GM10266 (cell line): ENCODE measurements around the gene CCDC183.

Experiments used
- DNase-seq: peaks from one replicate; pipeline ENCODE4 v3.0.0; 2012; ENCODE audit errors: extremely low spot score
- TF ChIP-seq, protein P1 (sequence below): IDR thresholded peaks from 2 replicates; pipeline ENCODE4 v1.5.1; 2012; ENCODE audit warnings: mild to moderate bottlenecking, low read depth; ENCODE audit not compliant: control insufficient read depth, insufficient read depth; ENCODE audit errors: missing control alignments

CCDC183 gene

GRCh38 chr9:136826703-136827582, 30.8 kb downstream of the CCDC183 start:
- TF ChIP-seq, protein P1, sequence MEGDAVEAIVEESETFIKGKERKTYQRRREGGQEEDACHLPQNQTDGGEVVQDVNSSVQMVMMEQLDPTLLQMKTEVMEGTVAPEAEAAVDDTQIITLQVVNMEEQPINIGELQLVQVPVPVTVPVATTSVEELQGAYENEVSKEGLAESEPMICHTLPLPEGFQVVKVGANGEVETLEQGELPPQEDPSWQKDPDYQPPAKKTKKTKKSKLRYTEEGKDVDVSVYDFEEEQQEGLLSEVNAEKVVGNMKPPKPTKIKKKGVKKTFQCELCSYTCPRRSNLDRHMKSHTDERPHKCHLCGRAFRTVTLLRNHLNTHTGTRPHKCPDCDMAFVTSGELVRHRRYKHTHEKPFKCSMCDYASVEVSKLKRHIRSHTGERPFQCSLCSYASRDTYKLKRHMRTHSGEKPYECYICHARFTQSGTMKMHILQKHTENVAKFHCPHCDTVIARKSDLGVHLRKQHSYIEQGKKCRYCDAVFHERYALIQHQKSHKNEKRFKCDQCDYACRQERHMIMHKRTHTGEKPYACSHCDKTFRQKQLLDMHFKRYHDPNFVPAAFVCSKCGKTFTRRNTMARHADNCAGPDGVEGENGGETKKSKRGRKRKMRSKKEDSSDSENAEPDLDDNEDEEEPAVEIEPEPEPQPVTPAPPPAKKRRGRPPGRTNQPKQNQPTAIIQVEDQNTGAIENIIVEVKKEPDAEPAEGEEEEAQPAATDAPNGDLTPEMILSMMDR = no peak
- DNase-seq = no peak

DNA sequence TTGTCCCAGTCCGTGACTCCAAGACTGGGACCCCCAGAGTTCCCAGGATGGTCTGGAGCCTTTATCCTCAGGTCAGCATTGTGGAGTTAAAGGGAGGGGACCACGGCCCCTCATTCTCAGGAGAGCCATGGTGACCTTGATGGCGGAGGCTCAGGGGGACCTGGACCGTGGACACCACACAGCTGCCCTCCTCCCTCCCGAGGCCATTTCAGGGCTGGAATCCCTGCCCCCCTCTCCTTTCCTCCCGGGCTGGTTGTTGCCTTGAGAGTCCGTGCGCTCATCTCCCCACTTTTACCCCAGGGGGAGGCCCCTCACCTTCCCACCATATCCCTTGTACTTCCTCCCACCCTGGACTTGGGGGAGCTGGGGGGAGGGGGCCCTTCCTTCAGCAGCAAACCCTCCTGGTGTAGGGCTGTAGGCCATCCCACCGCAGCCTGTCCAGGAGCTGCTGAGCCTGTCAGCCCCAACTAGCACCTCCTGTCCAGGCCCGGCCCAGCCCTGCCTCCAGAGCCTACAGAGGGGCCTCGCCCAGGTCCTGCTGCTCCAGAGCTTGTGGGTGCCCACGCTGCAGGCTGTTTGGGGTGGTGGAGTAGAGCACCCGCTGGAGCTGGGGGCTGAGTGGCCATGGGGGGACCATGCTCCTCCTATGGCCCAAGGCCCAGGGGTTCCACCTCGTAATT, 31.8 kb downstream of the CCDC183 start:
- no peak for DNase-seq
- TF ChIP-seq, protein P1 = no peak

DNA sequence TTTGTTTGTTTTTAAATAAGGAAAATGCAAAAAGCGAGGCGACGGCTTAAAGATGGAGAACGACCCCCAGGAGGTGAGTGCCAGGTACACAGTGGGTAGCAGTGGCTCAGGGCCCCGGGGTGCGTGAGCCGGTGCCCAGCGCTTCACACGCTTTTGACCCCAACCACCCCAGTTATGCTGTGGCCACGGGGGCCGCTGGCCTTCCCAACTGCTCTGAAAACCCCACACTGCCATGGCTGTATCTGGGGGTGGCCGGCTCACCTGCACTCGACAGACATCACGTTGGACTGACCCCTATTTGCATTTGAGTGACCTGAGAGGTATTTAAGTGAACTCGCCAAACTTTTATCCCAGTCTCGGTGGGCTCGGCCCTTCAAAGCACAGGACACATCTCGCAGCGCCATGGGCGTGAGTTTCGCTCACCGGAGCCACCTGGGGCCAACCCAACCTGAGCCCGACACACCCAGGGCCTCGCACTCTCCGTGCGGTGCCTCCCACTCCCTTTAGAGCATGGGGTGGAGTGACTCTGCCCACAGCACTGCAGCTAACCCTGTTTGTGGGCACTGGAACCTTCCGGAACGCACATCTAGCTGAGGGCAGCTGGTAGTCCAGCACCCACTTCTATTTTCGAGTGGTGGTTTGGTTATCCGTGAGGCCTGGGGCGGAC, 32.5 kb downstream of the CCDC183 start:
- TF ChIP-seq, protein P1 = no peak
- DNase-seq = no peak

GRCh38 chr9:136829412-136829811, 33.3 kb downstream of the CCDC183 start:
- TF ChIP-seq, protein P1 = no peak
- DNase-seq = no peak

DNA sequence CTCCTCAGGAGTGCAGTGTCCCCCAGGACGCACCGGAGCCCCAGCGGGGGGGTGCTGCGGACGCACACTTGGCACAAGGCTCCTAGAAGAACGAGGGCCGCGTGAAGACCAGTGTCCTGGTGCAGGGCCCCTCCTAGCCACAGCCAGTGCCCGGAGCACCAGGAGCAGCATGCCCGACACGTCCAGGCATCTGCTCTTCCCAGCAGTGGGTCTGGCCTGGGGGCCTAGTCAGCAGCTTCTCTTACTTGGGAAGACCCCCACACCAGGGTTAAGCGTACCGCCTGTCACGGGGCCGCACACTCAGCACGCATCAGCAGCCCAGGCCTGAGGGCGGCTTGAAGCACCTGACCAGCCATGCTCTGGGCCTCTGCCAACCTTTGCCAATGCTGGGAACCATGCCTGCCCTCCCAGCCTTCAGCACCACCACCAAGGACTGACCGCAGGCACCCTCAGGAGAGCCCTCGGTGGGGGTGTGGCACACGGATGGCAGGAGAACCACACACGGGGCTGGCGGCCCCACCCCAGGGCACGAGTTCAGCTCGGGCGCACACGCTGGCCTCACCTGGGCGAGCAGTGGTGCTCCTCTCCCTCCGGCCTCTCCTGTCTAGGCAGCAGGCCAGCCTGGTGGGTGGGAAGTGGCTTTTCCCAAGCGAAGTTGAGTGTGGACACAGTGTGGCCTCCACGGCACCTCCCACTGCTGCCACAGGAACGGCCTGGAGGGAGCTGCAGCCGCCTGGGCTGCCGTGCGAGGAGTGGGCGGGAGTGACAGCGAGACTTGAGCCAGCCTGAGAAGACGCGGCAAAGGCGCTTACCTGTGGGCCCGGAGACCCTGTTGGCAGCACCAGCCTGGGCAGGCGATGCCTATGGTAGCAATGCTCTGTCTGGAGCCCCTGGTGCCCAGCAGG, 34.1 kb downstream of the CCDC183 start:
- TF ChIP-seq, protein P1 = no peak
- no peak for DNase-seq

GRCh38 chr9:136831002-136831719, 35.0 kb downstream of the CCDC183 start:
- DNase-seq = no peak
- TF ChIP-seq, protein P1 = no peak
